ENCODE results near the gene ACVRL1. TPM values are rescaled to one million over a fixed set of nuclear protein-coding genes. Genes with fewer than 3 reads are reported as not detected.

Gene ACVRL1
- total and polyA plus RNA-seq, 9 of the 15 experiments (the other 6 are each of a cell fraction or from before 2014, with no cell fraction given): 0.07 to 1.4 (median 0.30) TPM

GRCh38 chr12:51884676-51885229 is 22.6 kb upstream of the ACVRL1 start (continued):
- TF ChIP-seq NFIC (IDR thresholded peaks at IDR 0.05) (peak; percentile 75), NONO (IDR thresholded peaks at IDR 0.05; ENCODE audit: low read depth in 2 of 2, low read length in 1 of 2) (peak in 1 of 2 experiments; percentile 57; a peak in 1 of 4 replicates), ARNT (IDR thresholded peaks at IDR 0.05) (peak; percentile 61 to 91; a peak in 3 of 4 replicates), ETV1 (tag; conservative IDR thresholded peaks at IDR 0.05; ENCODE audit: low read depth) (peak; percentile 81), HDAC1 (IDR thresholded peaks at IDR 0.05) (peak in 1 of 2 experiments; percentile 80; a peak in 1 of 4 replicates), SMARCB1 (IDR thresholded peaks at IDR 0.05; ENCODE audit: insufficient read length, low read depth) (no peak), ZFX (CRISPR knock-in tag; IDR thresholded peaks at IDR 0.05) (no peak), C11orf30 (IDR thresholded peaks at IDR 0.05; ENCODE audit: low read depth) (peak; percentile 96), TAL1 (IDR thresholded peaks at IDR 0.05) (peak; percentile 91), ELK1 (CRISPR knock-in tag; IDR thresholded peaks at IDR 0.05) (no peak), ETS2 (tag; IDR thresholded peaks at IDR 0.05; ENCODE audit: borderline replicate concordance, poor library complexity, severe bottlenecking) (no peak), TEAD1 (CRISPR knock-in tag; IDR thresholded peaks at IDR 0.05) (peak in 1 of 2 experiments; percentile 46; a peak in 1 of 4 replicates), BHLHE40 (IDR thresholded peaks at IDR 0.05; ENCODE audit: low read length) (peak; percentile 93), SMAD1 (IDR thresholded peaks at IDR 0.05; ENCODE audit: low read depth, low read length, partially characterized antibody) (no peak), ATF1 (CRISPR knock-in tag; IDR thresholded peaks at IDR 0.05) (no peak), ATF1 (tag; IDR thresholded peaks at IDR 0.05) (peak; percentile 27; the same call in 1 of the 2 replicates), FOS (IDR thresholded peaks at IDR 0.05; ENCODE audit: extremely low read depth, insufficient read length) (peak; percentile 86), FOXK2 (conservative IDR thresholded peaks at IDR 0.05 in 1 of 2, IDR thresholded peaks at IDR 0.05 in 1 of 2; ENCODE audit: low read depth in 2 of 2) (peak; percentile 95), TEAD4 (IDR thresholded peaks at IDR 0.05; ENCODE audit: low read length) (peak; percentile 82), TEAD4 (CRISPR knock-in tag; IDR thresholded peaks at IDR 0.05; ENCODE audit: borderline replicate concordance) (no peak), POU5F1 (IDR thresholded peaks at IDR 0.05; ENCODE audit: borderline replicate concordance, low read depth, low read length, partially characterized antibody) (no peak), KDM1A (IDR thresholded peaks at IDR 0.05) (peak; percentile 78 to 81), ZNF384 (IDR thresholded peaks at IDR 0.05; ENCODE audit: low read depth, low read length) (no peak), CREM (IDR thresholded peaks at IDR 0.05; ENCODE audit: low read depth) (peak; percentile 64), NR2F6 (CRISPR knock-in tag; IDR thresholded peaks at IDR 0.05) (no peak), IRF1 (CRISPR knock-in tag; IDR thresholded peaks at IDR 0.05; ENCODE audit: borderline replicate concordance) (no peak), SRF (CRISPR knock-in tag; IDR thresholded peaks at IDR 0.05) (no peak), HDAC2 (IDR thresholded peaks at IDR 0.05) (peak; percentile 91)
- TF ChIP-seq, protein P1, sequence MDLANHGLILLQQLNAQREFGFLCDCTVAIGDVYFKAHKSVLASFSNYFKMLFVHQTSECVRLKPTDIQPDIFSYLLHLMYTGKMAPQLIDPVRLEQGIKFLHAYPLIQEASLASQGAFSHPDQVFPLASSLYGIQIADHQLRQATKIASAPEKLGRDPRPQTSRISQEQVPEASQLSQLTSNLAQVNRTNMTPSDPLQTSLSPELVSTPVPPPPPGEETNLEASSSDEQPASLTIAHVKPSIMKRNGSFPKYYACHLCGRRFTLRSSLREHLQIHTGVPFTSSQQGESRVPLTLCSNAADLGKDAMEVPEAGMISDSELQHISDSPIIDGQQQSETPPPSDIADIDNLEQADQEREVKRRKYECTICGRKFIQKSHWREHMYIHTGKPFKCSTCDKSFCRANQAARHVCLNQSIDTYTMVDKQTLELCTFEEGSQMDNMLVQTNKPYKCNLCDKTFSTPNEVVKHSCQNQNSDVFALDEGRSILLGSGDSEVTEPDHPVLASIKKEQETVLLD (IDR thresholded peaks at IDR 0.05): no peak; the same call in 1 of the 2 replicates
